GM21619 (cell line): ENCODE results near the gene COQ5.
"Not testable (repeated sequence)": the region's sequence is repeated elsewhere in the genome, so short reads cannot be mapped to it uniquely, and the experiment has no call there.

Experiments
- ATAC-seq: cut with Tn5 transposase; IDR thresholded peaks from one replicate; pipeline ENCODE4 v1.9.1; 2021; ENCODE audit not compliant: unreplicated experiment

Gene COQ5

DNA sequence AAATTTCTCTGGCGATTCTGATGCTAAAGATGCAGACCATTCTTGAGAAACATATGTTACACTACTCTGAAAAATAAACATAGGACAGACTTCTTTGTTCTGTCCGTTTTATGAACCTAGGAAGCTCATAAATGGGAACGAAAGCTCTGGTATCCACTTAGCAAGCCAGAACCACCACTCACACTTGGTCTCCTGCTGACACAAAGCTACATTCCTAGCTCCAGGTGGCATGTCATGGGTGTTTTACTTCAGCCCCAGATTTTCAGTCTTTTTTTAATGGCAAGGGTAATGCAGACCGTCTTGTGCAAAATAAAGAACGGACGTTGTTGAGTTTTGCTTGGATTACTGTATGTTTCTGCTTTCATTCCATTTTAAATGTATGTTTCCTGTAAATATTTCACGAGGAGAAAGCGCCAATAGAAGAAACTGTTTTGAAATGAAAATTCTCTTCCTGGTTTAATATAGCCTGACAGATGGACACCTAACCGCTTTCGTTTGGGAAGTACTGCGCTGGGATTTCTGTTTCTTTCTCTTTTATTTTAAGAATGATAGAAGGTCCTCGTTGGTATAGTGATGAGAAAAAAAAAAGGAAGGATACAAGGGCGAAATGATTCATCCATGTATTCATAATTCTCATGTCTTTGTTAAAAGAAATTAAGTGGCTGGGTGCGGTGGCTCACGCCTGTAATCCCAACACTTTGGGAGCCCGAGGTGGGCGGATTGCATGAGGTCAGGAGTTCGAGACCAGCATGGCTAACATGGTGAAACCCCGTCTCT lies 871 bp upstream of the COQ5 start:
- ATAC-seq: no peak

DNA sequence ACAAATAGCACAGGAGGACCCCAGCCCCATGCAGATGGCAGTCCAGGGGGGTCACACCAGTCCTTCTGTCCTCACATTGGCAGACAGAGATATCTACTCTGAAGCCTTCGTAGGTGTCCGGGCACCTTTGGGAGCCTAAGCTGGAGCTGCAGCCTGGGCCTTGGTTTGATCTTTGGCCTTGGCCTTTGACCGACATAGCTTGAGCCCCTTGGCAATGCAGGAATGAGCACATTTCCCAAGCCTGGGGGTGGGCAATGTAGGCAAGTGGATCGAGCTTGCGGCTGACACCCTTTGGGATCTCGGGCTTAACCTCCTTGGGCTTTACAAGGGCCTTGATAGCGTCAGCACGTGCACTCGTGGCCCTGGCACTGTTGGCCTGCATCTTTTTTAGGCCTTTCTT lies 6.4 kb downstream of the COQ5 start:
- ATAC-seq: no peak

DNA sequence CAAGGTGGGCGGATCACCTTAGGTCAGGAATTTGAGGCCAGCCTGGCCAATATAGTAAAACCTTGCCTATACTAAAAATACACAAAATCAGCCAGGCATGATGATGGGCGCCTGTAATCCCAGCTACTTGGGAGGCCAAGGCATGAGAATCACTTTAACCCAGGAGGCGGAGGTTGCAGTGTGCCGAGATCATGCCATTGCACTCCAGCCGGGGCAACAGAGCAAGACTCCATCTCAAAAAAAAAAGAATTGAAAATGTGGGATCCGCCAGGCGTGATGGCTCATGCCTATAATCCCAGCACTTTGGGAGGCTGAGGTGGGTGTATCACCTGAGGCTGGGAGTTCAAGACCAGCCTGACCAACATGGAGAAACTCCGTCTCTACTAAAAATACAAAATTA lies 9.6 kb downstream of the COQ5 start:
- ATAC-seq: not testable (repeated sequence)

DNA sequence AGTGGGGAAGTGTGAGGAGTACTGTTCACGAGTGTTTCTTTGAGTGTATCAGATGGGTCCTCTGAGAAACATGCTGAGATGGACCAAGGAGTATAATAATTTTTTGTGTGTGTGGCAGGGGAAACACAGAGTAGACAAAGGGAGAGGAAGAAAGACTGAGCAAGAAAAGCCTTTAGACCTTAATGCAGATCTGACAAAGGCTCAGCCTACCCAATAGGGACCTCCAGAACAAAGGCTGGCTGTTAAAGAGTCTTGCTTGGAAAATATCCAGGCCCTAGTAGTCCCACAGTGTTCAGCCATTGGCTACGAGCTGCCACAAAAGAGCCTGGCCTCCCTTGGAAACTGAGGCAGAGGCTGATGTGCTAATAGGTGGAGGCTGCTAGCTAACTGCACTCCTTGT lies 13.5 kb downstream of the COQ5 start:
- ATAC-seq: no peak

DNA sequence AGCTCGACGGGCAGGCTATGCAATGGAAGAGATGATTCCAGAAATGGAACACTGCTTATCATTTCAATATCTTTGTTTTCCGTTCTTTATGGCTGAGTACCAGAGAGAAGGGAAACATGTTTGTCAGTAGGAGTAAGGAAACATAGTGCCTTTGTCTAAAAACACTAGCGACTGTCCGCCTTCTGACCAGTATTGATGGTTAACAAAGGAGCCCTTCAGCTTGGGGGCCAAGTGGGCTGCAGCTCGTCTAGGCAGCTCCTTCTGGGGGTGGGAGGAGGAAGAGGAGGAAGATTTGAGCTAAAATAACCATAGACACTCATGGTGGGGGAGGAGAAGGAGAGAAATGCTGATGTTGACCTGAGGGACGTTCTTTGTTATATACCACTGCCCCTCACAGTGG lies 15.0 kb downstream of the COQ5 start:
- ATAC-seq: no peak

DNA sequence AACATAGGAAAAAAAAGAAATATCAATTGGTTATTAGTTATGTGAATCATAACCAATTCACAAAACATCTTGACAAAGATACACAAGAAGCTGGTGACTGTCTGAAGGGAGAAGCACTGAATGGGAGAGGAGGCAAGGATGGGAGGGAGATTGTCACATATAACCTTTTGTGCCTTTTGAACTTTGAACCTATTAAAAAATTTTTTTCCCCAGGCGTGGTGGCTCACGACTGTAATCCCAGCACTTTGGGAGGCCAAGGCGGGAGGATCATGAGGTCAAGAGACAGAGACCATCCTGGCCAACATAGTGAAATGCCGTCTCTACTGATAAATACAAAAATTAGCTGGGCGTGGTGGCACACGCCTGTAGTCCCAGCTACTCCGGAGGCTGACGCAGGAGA lies 20.4 kb downstream of the COQ5 start:
- ATAC-seq: no peak

DNA sequence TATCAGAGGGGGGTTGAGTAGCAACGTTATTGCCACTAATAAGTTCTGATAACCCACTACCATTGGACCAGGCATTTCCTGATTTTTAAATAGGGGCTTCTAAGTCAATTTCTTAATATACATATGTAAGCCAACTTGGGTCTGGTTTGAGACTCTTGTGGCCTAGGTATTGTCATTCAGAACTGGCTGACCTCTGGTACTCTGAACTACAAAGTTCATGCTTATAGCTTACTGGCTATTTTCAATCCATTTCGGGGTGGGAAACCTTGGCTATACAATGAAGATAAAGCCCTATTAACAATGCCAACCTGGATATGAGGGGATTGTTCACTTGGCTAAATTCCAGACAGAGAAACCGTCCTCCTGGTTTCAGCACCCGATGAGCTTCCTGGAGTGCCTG lies 24.4 kb downstream of the COQ5 start:
- ATAC-seq: no peak

DNA sequence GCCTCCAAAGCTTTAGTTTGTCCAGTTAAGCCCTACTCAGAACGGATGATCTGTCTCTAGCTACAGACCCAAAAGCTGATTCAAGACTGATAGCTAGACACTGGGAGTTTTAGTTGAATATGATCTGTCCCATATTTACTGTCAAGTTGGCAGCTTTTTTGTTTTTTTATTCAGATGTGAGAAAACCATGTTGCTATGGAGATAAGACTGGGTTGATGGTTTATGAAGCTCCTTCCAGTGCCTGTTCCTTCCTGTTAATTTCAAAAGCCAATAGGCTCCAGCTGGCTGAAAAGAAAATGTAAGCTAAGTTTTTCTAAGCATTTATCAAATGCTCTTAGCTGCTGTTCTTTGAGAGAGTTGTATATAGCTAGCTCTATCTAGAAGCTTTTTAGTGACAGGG lies 28.4 kb downstream of the COQ5 start:
- no peak for ATAC-seq

DNA sequence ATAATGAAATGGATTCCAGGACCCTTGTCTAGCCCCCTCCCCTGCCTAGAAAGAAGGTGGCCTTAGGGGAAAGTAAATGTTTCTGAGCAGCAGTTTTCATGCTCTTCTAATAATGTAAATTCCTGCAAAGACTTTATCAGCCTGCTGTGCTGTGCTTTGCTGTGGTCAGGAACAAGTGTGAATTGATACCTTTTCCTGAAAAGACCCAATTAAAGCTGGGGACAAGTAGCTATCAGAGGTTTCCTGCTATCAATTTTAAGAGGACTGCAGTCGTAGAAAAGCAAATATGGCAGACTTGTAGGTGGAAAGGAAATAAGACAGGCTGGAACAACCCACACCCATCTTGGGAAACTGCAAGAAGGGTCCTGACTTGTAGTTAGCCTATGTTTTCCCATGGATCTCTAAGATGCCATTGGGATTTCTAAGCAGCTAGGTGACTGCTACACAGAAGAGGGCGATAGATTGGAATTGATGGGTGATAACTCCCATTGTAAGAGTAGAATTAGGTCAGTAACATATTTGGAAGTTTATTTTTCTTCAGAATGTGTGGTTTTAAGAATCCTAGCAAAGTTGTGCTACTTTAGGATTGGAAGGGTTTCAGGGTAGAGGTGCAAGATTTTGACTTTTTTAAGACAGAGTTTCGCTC lies 30.0 kb downstream of the COQ5 start:
- ATAC-seq: no peak

DNA sequence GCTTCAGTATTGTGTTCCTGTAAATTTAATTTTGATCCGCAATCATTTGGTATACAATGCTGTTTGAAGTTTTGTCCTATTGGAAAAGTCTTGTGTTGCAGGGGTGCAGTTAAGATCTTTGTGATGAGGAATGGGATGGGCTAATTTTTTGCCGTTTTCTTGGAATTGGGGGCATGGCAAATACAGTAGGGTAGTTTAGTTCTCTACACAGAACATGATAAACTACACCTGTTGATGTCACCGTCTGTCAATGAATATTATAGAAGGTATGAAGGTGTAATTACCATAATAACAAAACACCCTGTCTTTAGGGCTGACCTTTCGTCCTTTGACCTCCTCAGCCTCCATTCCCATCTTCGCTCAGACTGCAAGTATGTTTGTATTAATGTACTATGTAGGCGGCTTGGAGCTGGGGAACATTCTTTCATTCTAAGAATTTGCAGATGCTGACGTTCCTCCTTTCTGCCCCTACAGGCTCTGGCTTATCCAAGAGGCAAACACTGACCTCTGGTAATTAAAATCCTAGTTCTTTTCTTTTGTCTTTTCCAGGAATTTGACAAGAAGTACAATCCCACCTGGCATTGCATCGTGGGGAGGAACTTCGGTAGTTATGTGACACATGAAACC lies 31.3 kb downstream of the COQ5 start:
- no peak for ATAC-seq

DNA sequence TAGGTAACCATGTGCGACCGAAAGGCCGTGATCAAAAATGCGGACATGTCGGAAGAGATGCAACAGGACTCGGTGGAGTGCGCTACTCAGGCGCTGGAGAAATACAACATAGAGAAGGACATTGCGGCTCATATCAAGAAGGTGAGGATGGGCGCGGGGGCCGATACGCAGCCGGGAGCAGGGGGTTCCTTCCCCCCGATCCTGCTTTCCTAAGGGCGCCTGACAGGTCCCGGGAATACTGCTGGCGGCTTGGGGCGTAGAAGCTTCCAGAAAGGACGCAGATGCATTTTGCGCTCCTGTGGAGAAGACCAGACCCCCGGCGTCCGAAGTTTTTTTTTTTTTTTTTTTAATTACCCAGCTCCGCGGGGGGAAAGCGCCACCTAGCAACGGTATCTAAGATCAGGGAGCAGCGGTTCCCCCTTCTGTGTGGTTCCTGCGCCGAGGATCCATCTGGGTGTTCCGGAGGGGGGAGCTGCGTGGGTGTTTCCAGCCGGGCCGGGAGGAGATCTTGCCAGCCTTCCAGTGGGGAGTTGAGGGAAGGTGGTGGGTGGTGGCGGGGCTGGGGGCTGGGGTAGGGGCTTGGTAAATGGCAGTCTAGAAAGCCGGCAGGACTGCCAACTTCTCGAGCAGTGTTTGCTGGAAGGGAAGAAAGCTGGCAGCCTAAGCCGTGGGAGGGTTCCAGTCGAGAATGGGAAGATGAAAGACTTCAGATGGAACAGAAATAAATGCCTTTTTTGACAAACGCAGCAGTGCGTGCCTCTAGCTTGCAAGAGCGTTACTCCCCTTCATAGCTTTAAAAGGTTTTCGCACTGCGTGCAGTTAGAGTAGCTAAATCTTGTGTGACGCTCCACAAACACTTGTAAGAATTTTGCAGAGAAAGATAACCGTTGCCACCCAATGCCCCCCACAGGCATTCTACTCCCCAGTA lies 32.3 kb downstream of the COQ5 start:
- no peak for ATAC-seq

DNA sequence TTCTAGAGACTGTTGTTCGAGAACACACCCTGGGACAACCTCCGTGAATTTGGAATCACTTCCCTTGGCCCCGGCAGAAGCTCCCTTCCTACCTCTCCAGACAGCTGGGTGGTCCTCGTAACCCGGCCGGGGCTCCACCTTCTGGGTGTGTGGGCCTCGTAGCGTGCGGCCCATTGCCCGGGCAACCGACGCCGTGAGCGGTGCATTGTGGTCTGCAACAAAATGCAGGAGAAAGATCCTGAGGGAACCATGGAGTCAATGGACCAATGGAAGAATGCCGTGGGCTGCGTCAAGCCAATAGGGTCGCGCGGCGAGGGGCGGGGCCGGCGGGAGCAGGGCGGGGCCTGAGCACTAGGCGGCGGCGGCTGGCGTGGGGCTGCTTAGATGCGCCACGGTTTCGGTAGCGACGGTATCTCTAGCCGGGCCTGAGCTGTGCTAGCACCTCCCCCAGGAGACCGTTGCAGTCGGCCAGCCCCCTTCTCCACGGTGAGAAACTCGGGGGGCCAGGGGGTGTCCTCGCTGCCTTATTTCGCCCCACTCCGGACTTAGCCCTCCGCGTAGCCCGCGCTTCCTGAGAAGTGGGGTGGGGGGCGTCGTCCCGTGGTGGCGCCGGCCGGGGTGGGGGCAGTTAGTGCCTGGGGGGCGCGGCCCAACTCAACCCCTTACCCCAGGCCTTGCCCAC lies 33.1 kb downstream of the COQ5 start, which contains the start of gene DYNLL1:
Gene DYNLL1 (plus strand): TSS at position 383 of the 682 bp plus-strand sequence. CDS start 309 bp downstream, outside the sequence.
- peak; percentile 91 for ATAC-seq

DNA sequence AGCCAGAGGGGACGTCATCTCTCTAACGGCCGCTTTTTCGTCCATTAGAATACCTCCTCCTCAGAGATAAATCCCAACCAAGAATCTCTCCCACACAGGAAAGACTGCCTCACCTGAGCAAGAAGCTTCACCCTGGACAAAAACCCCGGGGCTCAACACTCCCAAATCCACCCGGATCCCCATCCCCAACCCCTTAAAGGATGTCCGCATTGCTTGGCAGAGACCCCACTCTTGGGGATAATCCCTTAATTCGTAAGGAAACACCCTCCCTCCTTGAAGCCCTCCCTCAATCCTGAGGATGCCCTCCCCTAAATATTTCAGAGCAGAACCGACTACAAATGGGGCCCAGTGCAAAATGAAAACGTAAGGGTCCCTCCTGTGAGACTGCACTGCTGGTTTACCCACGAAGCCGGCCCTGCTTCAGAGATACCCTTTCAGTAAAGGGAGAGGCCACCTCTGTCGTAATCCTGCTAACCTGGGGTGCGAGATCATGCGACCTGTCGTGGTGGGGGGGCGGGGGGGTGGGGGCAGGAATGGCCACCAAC lies 33.7 kb downstream of the COQ5 start:
- ATAC-seq: peak; percentile 0

DNA sequence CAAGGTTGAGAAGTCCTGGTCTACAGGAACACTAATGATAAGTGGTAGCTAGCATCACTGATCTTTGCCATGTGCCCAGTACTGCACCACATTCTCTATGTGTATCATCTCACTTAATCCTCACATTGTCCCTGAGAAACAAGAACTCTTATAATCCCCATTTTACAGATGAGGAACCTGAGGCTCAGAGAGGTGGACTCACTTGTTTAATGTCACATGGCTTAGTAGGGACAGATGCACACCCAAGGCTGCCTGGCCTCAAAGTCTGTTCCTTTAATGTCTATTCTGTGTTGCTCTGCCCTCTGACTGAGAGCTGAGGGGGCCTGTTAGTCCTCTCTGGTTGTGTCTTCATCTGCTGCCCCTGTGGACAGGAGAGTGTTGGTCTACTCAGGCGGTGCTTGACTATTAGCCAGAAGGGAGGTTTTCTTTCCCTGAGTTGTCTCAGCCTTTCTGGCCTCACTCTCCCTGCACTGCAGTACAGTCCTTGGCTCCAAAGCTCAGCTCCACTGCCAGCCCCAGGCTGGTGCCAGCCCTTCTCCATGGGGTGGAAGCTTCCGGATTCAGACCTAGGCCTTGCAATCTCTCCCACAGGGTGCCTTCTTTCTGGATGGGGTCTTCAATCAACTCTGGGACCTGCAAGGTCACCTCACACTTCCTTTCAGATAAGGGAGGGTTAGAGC lies 38.0 kb downstream of the COQ5 start:
- ATAC-seq: no peak

DNA sequence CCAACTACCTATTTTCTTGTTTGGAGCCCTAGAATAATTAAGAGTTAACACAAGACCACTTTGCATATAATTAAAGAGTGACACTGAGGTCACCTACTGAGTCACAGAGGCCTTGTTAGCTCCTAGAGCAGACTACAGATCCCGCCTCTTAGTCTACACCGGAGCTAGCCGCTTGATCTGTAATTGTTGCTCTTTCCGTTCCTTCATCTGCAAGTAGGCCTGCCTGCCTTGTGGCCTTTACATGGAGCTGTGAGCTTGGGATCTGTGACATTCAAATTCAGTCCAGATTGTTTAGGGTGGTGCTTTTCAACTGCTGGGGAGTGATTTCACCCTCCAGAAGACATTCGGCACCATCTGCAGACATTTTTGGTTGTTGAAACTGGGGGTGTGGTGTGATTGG lies 38.6 kb downstream of the COQ5 start:
- ATAC-seq: no peak

DNA sequence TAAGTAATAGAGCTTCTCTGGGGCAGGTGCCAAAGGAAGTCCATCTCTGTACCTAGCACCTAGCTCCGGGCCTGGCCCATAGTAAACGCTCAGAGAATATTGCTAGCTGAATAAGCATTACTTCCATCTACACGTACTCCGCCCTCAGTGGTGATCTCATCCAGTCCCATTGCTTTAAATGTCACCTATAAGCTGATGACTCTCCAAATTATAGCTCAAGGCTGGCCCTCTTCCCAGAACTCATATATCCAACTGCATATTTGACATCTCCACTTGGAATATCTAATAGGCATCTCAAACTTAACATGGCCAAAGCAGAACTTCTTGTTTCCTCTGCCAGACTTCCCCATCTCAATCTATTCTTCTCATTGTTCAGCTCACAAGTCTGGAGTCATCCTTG lies 39.9 kb downstream of the COQ5 start:
- ATAC-seq: no peak

DNA sequence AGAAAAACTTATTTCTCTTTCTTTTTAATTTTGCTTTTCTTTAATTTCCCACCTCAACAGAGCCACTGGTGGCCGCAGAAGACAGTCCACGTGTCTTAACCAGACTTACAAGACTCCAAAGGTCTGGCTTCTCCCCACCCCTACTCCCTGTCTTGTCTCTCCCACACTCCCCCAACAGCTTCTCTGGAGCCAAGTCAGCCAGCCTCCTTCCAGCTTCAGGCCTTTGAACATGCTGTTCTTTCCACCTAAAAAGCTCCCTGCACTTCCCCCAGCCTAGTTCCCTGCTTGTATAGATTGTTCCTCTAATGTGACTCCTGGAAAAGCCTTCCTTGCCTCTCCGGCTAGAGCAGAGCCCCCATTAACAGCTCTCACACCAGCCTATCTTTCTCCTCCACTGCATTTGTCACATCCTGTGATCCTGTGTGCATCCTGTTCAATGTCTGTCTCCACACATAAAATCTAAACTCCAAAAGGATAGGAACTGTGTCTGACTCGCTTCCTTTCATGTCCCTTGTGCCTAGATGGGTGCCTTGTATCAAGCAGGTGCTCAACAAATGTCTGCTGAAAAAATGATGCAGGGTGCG lies 40.8 kb downstream of the COQ5 start:
- ATAC-seq: no peak

DNA sequence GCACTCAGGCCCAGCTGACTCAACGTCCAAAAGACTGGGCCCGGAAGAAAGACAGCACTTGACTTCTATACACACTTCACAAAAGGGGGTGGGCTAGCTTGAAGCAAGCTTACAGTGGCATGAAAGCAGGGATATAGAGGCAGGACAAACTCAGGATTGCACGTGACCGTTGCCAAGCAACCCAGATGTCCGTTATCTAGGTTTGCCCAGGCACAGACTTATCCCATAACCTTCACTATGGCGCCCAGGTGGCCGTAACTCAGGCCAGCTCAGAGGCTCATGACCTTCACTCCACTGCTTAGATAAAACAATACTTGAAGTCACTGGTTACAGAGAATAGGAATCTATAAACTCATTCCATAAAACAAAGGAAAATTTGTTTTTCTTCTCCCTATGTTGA lies 41.4 kb downstream of the COQ5 start:
- not testable (repeated sequence) for ATAC-seq
